GM21737 (cell line): ENCODE results near the gene ADAM29.
"Not testable (repeated sequence)": the region's sequence is repeated elsewhere in the genome, so short reads cannot be mapped to it uniquely, and the experiment has no call there.

Experiments used
- ATAC-seq: cut with Tn5 transposase; IDR thresholded peaks from one replicate; pipeline ENCODE4 v1.9.1; 2021; ENCODE audit warnings: mild to moderate bottlenecking, moderate library complexity; ENCODE audit not compliant: unreplicated experiment

Gene ADAM29

GRCh38 chr4:174918058-174918457, at the start of gene ADAM29:
ADAM29 (plus strand) TSS chr4:174918358; CDS start chr4:174975526, 57,168 bp downstream.
- no peak for ATAC-seq

GRCh38 chr4:174869339-174869738, 48.8 kb upstream of the ADAM29 start:
- no peak for ATAC-seq

- no peak for ATAC-seq
Observed at GRCh38 chr4:174870311-174870710, 47.8 kb upstream of the ADAM29 start.

GRCh38 chr4:174871407-174871806, 46.8 kb upstream of the ADAM29 start:
- no peak for ATAC-seq

GRCh38 chr4:174873146-174873545, 45.0 kb upstream of the ADAM29 start:
- ATAC-seq, result not testable (repeated sequence)

- ATAC-seq, result no peak
Observed at GRCh38 chr4:174873931-174874330, 44.2 kb upstream of the ADAM29 start.

- no peak for ATAC-seq
Observed at GRCh38 chr4:174874898-174875297, 43.3 kb upstream of the ADAM29 start.

GRCh38 chr4:174880001-174880400, 38.2 kb upstream of the ADAM29 start:
- no peak for ATAC-seq

GRCh38 chr4:174882317-174882992, 35.7 kb upstream of the ADAM29 start:
- no peak for ATAC-seq

GRCh38 chr4:174907508-174907907, 10.7 kb upstream of the ADAM29 start:
- ATAC-seq, result no peak

- no peak for ATAC-seq
Observed at GRCh38 chr4:174910271-174910670, 7.9 kb upstream of the ADAM29 start.

- ATAC-seq, result no peak
Observed at GRCh38 chr4:174912919-174913543, 5.1 kb upstream of the ADAM29 start.

GRCh38 chr4:174919886-174920423, 1.8 kb downstream of the ADAM29 start:
- ATAC-seq, result no peak

GRCh38 chr4:174926958-174927357, 8.8 kb downstream of the ADAM29 start:
- ATAC-seq, result no peak

- no peak for ATAC-seq
Observed at GRCh38 chr4:174928174-174928573, 10.0 kb downstream of the ADAM29 start.

- ATAC-seq, result no peak
Observed at GRCh38 chr4:174928575-174929253, 10.6 kb downstream of the ADAM29 start.

GRCh38 chr4:174929346-174929745, 11.2 kb downstream of the ADAM29 start:
- no peak for ATAC-seq

GRCh38 chr4:174930895-174931294, 12.7 kb downstream of the ADAM29 start:
- ATAC-seq, result no peak

GRCh38 chr4:174933083-174933482, 14.9 kb downstream of the ADAM29 start:
- ATAC-seq, result no peak

GRCh38 chr4:174934360-174934759, 16.2 kb downstream of the ADAM29 start:
- ATAC-seq, result no peak

GRCh38 chr4:174935607-174936006, 17.4 kb downstream of the ADAM29 start:
- no peak for ATAC-seq

GRCh38 chr4:174940002-174940401, 21.8 kb downstream of the ADAM29 start:
- no peak for ATAC-seq
